Nephron (organoid): Measurements from ENCODE around the gene TRIM63.
A peak's percentile ranks its signal among the peaks of the same experiment; 100 is the strongest.

Experiments used
- H3K27ac Mint-ChIP-seq, 3 experiments: 2 replicates each; pipeline ENCODE4 v1.8.0; 2020; ENCODE audit warnings: mixed read lengths in 3 of 3, mild to moderate bottlenecking in 2 of 3, moderate library complexity in 1 of 3
- H3K27me3 Mint-ChIP-seq: 2 replicates; pipeline ENCODE4 v1.8.0; 2021; ENCODE audit warnings: low read depth, mild to moderate bottlenecking, moderate library complexity, mixed read lengths
- H3K36me3 Mint-ChIP-seq: 2 replicates; pipeline ENCODE4 v1.8.0; 2020; ENCODE audit warnings: low read depth, mixed read lengths
- H3K4me1 Mint-ChIP-seq: 2 replicates; pipeline ENCODE4 v1.8.0; 2020; ENCODE audit warnings: mixed read lengths
- H3K4me3 Mint-ChIP-seq, 3 experiments: 2 replicates each; pipeline ENCODE4 v1.8.0; 2020; ENCODE audit warnings: mild to moderate bottlenecking in 3 of 3, mixed read lengths in 3 of 3, moderate library complexity in 2 of 3
- H3K9me3 Mint-ChIP-seq: 2 replicates; pipeline ENCODE4 v1.8.0; 2020; ENCODE audit warnings: mixed read lengths
- CTCF ChIP-seq, 3 experiments: fragments of 200-600 bp; sonication (generic); IDR thresholded peaks; one replicate each; pipeline ENCODE4 v1.5.0; 2021; ENCODE audit warnings: antibody characterized with exemption in 3 of 3; ENCODE audit not compliant: unreplicated experiment in 3 of 3

The TRIM63 gene

GRCh38 chr1:26075421-26076144 lies 8.2 kb upstream of the TRIM63 start:
- Mint-ChIP-seq H3K36me3 (no peaks in the 10 kb centered on the region), H3K27ac (no peak overlapping the region), H3K27me3 (peaks cover 37% of the 10 kb centered on the region), H3K4me3 (no peak overlapping the region), H3K4me1 (peaks cover 24% of the 10 kb centered on the region), H3K9me3 (no peaks in the 10 kb centered on the region)
- no peak for TF ChIP-seq CTCF (IDR thresholded peaks at IDR 0.05; ENCODE audit: unreplicated experiment in 3 of 3)

GRCh38 chr1:26072305-26072704 lies 4.9 kb upstream of the TRIM63 start:
- peaks cover 55% of the 10 kb centered on the region for H3K27me3 Mint-ChIP-seq
- TF ChIP-seq CTCF (IDR thresholded peaks at IDR 0.05; ENCODE audit: unreplicated experiment in 3 of 3) = no peak
- no peaks in the 10 kb centered on the region for H3K36me3 Mint-ChIP-seq
- no peaks in the 10 kb centered on the region for H3K9me3 Mint-ChIP-seq
- H3K4me1 Mint-ChIP-seq = peaks cover 22% of the 10 kb centered on the region
- no peak overlapping the region for H3K4me3 Mint-ChIP-seq
- H3K27ac Mint-ChIP-seq = no peak overlapping the region

GRCh38 chr1:26070963-26071342 lies 3.5 kb upstream of the TRIM63 start:
- peaks cover 26% of the 10 kb centered on the region for H3K4me1 Mint-ChIP-seq
- TF ChIP-seq CTCF (IDR thresholded peaks at IDR 0.05; ENCODE audit: unreplicated experiment in 3 of 3) = no peak
- H3K4me3 Mint-ChIP-seq = no peak overlapping the region

GRCh38 chr1:26070296-26070962 lies 3.0 kb upstream of the TRIM63 start:
- Mint-ChIP-seq H3K4me1 (peaks cover 31% of the 10 kb centered on the region), H3K27ac (no peak overlapping the region), H3K36me3 (no peaks in the 10 kb centered on the region), H3K27me3 (peaks cover 45% of the 10 kb centered on the region), H3K9me3 (no peaks in the 10 kb centered on the region), H3K4me3 (no peak overlapping the region)
- TF ChIP-seq CTCF (IDR thresholded peaks at IDR 0.05; ENCODE audit: unreplicated experiment in 3 of 3) = no peak

More at GRCh38 chr1:26070963-26071342, 3.5 kb upstream of the TRIM63 start:
- Mint-ChIP-seq H3K36me3 (no peaks in the 10 kb centered on the region), H3K27ac (no peak overlapping the region), H3K27me3 (peaks cover 48% of the 10 kb centered on the region), H3K9me3 (no peaks in the 10 kb centered on the region)

- Mint-ChIP-seq H3K4me1 (peaks cover 32% of the 10 kb centered on the region), H3K27ac (no peak overlapping the region), H3K27me3 (peaks cover 41% of the 10 kb centered on the region), H3K9me3 (no peaks in the 10 kb centered on the region), H3K4me3 (no peak overlapping the region), H3K36me3 (no peaks in the 10 kb centered on the region)
- TF ChIP-seq CTCF (IDR thresholded peaks at IDR 0.05; ENCODE audit: unreplicated experiment in 3 of 3) = no peak
These were observed 2.5 kb upstream of the TRIM63 start for GRCh38 chr1:26069941-26070295.

GRCh38 chr1:26066857-26067256 lies 573 bp downstream of the TRIM63 start:
- Mint-ChIP-seq H3K4me3 (peak overlapping the region in 2 of 3 experiments; percentile 81 to 90), H3K27ac (no peak overlapping the region), H3K27me3 (peaks cover 22% of the 10 kb centered on the region), H3K4me1 (peaks cover 36% of the 10 kb centered on the region), H3K36me3 (no peaks in the 10 kb centered on the region), H3K9me3 (no peaks in the 10 kb centered on the region)
- TF ChIP-seq CTCF (IDR thresholded peaks at IDR 0.05; ENCODE audit: unreplicated experiment in 3 of 3) = no peak
